Endothelial cell of umbilical vein (primary cell): ENCODE data around the gene TP73. TPM values are rescaled to one million over a fixed set of nuclear protein-coding genes. Genes with fewer than 3 reads are reported as not detected.

Experiments used
- BruUV-seq: library from RNA; stranded (reverse); fragments of 400-500 nt; replicated peaks from 2 replicates; lab custom pipeline; 2021; lab: Mats Ljungman, UMichigan
- CTCF ChIA-PET: fragments of 300-600, 350-600 bp; sonication (Branson Sonifier 250); formaldehyde crosslinking; loops from one replicate; lab custom pipeline; 2021; ENCODE audit warnings: antibody characterized with exemption, inconsistent platforms; lab: Charles Lee
- POLR2A ChIA-PET: fragments of 300-600, 350-600 bp; sonication (Branson Sonifier 250); formaldehyde crosslinking; loops from one replicate; lab custom pipeline; 2021; ENCODE audit warnings: antibody characterized with exemption, inconsistent platforms; lab: Charles Lee
- DNase-seq: peaks from one replicate; pipeline ENCODE4 v3.0.0-alpha.2; 2011; ENCODE audit warnings: low read depth, low spot score
- FAIRE-seq: peaks from 2 replicates; lab custom pipeline; 2011; peaks lifted over from hg19 to GRCh38; lab: Jason Lieb, UNC
- H2AFZ ChIP-seq: 2 replicates; pipeline ENCODE4 v1.6.0; 2012; ENCODE audit warnings: low read depth, low read length, control low read depth, inconsistent platforms
- H3K27ac ChIP-seq: 2 replicates; pipeline ENCODE4 v1.5.1; 2011; ENCODE audit warnings: low read depth, mild to moderate bottlenecking, control low read depth, low read length, moderate library complexity; ENCODE audit not compliant: insufficient read depth
- H3K27me3 ChIP-seq, 2 experiments: 2 replicates each; pipeline versions ENCODE4 v1.6.0 to v1.6.1; 2011; ENCODE audit warnings: low read length in 2 of 2, mixed read lengths in 1 of 2; ENCODE audit not compliant: control insufficient read depth in 2 of 2, insufficient read depth in 2 of 2
- H3K36me3 ChIP-seq, 2 experiments: 2 replicates in 1 of 2; 3 replicates in 1 of 2; pipeline ENCODE4 v1.5.1; 2011; ENCODE audit warnings: low read length in 2 of 2, mild to moderate bottlenecking in 1 of 2, moderate library complexity in 1 of 2; ENCODE audit not compliant: control insufficient read depth in 2 of 2, insufficient read depth in 2 of 2; ENCODE audit errors: extremely low read depth in 1 of 2
- H3K4me1 ChIP-seq: 3 replicates; pipeline ENCODE4 v1.5.1; 2011; ENCODE audit warnings: mild to moderate bottlenecking, low read length; ENCODE audit not compliant: control insufficient read depth, insufficient read depth; ENCODE audit errors: extremely low read depth
- H3K4me2 ChIP-seq: 2 replicates; pipeline ENCODE4 v1.6.1; 2011; ENCODE audit warnings: low read length, control low read depth, mixed read lengths; ENCODE audit not compliant: insufficient read depth
- H3K4me3 ChIP-seq, 3 experiments: fragments of 200-600 bp in 1 of 3; sonication (generic), shearing (Covaris generic) in 1 of 3; replicated peaks in 1 of 3; 2 replicates each; pipeline ENCODE4 v1.5.1; 2011 to 2016; ENCODE audit warnings: control low read depth in 3 of 3, low read length in 3 of 3, mild to moderate bottlenecking in 2 of 3, inconsistent platforms in 1 of 3, low read depth in 1 of 3, moderate library complexity in 1 of 3; ENCODE audit not compliant: insufficient read depth in 1 of 3
- H3K79me2 ChIP-seq: 2 replicates; pipeline ENCODE4 v1.6.0; 2012; ENCODE audit warnings: low read length, inconsistent platforms; ENCODE audit not compliant: control insufficient read depth, insufficient read depth
- H3K9ac ChIP-seq: replicated peaks from 2 replicates; pipeline ENCODE3; 2011; ENCODE audit warnings: low read length, control low read depth; ENCODE audit not compliant: insufficient read depth; ENCODE audit errors: extremely low read depth
- H3K9me1 ChIP-seq: replicated peaks from 3 replicates; pipeline ENCODE4 v1.6.0; 2011; ENCODE audit warnings: mild to moderate bottlenecking, low read length; ENCODE audit not compliant: control insufficient read depth, insufficient read depth; ENCODE audit errors: extremely low read depth
- H3K9me3 ChIP-seq: replicated peaks from 2 replicates; pipeline ENCODE4 v1.5.1; 2012; ENCODE audit warnings: low read length, inconsistent platforms; ENCODE audit not compliant: control insufficient read depth, insufficient read depth
- H4K20me1 ChIP-seq: replicated peaks from 2 replicates; pipeline ENCODE3; 2011; ENCODE audit warnings: mild to moderate bottlenecking, low read length; ENCODE audit not compliant: control insufficient read depth, insufficient read depth; ENCODE audit errors: extremely low read depth
- CTCF ChIP-seq, 2 donors: IDR thresholded peaks; 1 replicate in 1 of 2; 2 replicates in 1 of 2; pipeline ENCODE4 v1.5.1; 2011; ENCODE audit warnings: low read length in 2 of 2, mild to moderate bottlenecking in 2 of 2, moderate library complexity in 2 of 2, control low read depth in 1 of 2, inconsistent platforms in 1 of 2, low read depth in 1 of 2; ENCODE audit not compliant: insufficient read depth in 1 of 2; ENCODE audit errors: extremely low read depth in 1 of 2
- JUN ChIP-seq: IDR thresholded peaks from 2 replicates; pipeline ENCODE4 v1.6.1; 2011; ENCODE audit warnings: borderline replicate concordance, low read depth; ENCODE audit not compliant: insufficient read length, insufficient read depth
- dilution Hi-C: fragments of 300-500 bp; cut with MboI; formaldehyde crosslinking; loops from one replicate; pipeline ENCODE4 v1.15.0; 2019; ENCODE audit warnings: low sequenced_read_pairs; ENCODE audit not compliant: extremely low pct_ligation_motif_present
- intact Hi-C: fragments of 100-400 bp; cut with micrococcal nuclease; formaldehyde crosslinking; loops from one replicate; pipeline ENCODE4 v1.10.0; 2022
- polyA plus RNA-seq, 4 experiments: library from polyadenylated mRNA; depleted of rRNA in 3 of 4; stranded (reverse) in 3 of 4; unstranded in 1 of 4; fragments of >200 nt; gene quantifications; 2 replicates each; pipeline versions ENCODE4 v1.2.1 to v1.2.3, GENCODE V29; 2011 to 2012; ENCODE audit warnings: missing spikeins in 1 of 4
- total RNA-seq: library from RNA; stranded (reverse); gene quantifications from 2 replicates; pipeline ENCODE4 v1.2.3, GENCODE V29; 2021

Gene TP73
- total and polyA plus RNA-seq, 2 donors (not counting 3 experiments of a cell fraction or from before 2014, with no cell fraction given): 0.03 to 0.15 TPM

- TF ChIP-seq CTCF (IDR thresholded peaks at IDR 0.05; ENCODE audit: extremely low read depth in 1 of 2, insufficient read depth in 1 of 2, low read depth in 1 of 2, low read length in 2 of 2): peak; percentile 31 to 54
- TF ChIP-seq JUN: no peak
- POLR2A ChIA-PET: no interaction called here
- no peak overlapping the region for H3K4me2 ChIP-seq
- BruUV-seq: no TSS peak
- DNase-seq (no peak), FAIRE-seq (no peak)
- H3K79me2 ChIP-seq: no peaks in the 10 kb centered on the region
- H3K27me3 ChIP-seq: no peaks in the 10 kb centered on the region
- H3K9me3 ChIP-seq: no peaks in the 10 kb centered on the region
- dilution Hi-C loops: no loop called here
- no peaks in the 10 kb centered on the region for H3K9me1 ChIP-seq
- intact Hi-C loops: no loop called here
- CTCF ChIA-PET: interaction anchor here (0.7 to 1.4 kb wide), 11 partner anchors 10 to 274 kb away, joined by 3 to 10 read pairs (median 4); no protein-coding TSS in a partner anchor
- no peak overlapping the region for H3K27ac ChIP-seq
- H3K9ac ChIP-seq: no peak overlapping the region
- no peak overlapping the region for H3K4me3 ChIP-seq
- H4K20me1 ChIP-seq: no peaks in the 10 kb centered on the region
- H2AFZ ChIP-seq: no peak overlapping the region
- no peaks in the 10 kb centered on the region for H3K36me3 ChIP-seq
- no peaks in the 10 kb centered on the region for H3K4me1 ChIP-seq
These were observed 74.9 kb downstream of the TP73 start for GRCh38 chr1:3727042-3727824.
